Measurements from ENCODE around the gene IL31RA.

IL31RA gene

DNA sequence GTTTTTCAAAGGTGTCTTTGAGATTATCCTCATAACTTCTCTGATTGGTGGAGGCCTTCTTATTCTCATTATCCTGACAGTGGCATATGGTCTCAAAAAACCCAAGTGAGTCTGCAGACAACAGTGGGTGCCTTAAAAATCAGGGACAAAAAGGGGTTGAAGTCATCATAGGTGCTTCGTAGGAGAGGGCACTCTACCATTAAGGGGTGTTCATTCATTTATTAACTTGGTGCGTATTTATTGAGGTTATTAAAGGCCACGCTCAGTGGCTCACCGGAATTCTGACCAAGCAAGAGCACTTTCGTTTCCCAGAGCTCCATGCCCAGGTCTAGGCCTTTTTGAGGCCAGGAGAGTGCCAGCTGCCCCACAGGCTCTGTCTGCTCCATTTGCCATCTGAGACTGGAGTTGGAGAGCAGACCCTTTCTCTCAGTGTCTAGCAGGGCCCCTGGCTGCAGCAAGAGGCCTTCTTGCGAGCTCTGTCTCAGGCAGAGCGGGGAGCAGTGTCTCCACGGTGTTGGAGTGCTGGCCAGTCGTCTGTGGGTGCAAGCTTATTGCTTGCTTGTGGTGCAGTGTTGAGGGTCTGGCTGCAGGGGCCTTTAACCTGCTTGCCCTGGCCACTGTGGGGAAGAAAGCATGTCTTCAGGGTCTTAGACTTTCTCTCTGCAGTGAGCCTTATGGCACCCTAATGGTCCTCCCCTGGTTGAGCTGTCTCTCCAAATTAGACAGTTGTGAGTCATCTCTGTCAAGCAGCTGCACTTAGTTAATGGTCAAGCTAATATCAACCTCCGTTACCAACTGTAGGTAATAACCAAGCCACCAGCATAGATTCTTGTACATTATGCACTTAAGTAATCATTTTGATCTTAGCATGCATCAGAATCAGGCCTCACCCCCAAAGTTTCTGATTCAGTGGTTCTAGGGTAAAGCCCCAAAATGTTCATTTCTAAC is 62.6 kb downstream of the IL31RA start:
- no peaks in the 10 kb centered on the region for H3K9me3 ChIP-seq (replicated peaks in 1 of 2; ENCODE audit: control insufficient read depth in 2 of 2, insufficient read depth in 1 of 2, low read depth in 1 of 2, low read length in 2 of 2)

DNA sequence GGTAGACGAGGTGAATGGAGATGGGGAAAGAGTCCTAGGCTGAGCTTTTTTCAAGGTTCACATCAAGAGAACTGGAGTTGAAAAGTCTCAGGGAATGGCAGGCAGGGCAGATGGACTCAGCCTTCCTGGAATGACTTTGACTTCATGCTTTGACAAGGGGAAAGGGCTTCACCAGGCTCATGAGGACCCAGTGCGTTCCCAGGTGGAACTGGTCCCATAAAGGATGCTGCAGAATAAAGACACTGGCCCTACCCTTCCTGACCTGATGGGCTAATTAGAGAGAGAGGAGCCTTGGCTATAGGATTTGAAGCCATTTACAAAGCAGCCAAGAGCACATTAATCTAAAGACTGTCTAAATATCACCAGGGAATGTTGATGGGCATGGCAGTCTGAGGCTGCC is 63.8 kb downstream of the IL31RA start:
- no peak for DNase-seq (ENCODE audit: low spot score)
- H3K79me1 ChIP-seq (ENCODE audit: low read depth, low read length), result no peaks in the 10 kb centered on the region
- peaks cover 0 to 7% (median 3%) of the 10 kb centered on the region in 3 experiments for H3K27me3 ChIP-seq (ENCODE audit: control insufficient read depth in 3 of 3, insufficient read depth in 3 of 3, low read depth in 1 of 3, low read length in 3 of 3)
- no peaks in the 10 kb centered on the region for H3K9me3 ChIP-seq (replicated peaks in 1 of 2; ENCODE audit: control insufficient read depth in 2 of 2, insufficient read depth in 1 of 2, low read depth in 1 of 2, low read length in 2 of 2)
- H2BK12ac ChIP-seq (ENCODE audit: low read length), result no peak overlapping the region
- H3K4me3 ChIP-seq (ENCODE audit: low read length in 2 of 2), result no peak overlapping the region
- no CpG with 5 or more reads among the region's 2 CpGs for WGBS, 2 donors (ENCODE audit: extremely low coverage in 2 of 2, insufficient read length in 2 of 2, insufficient replicate concordance in 1 of 2)
- no peak overlapping the region for H2BK5ac ChIP-seq (ENCODE audit: low read length)
- H3K23ac ChIP-seq (ENCODE audit: low read depth, low read length, poor library complexity), result no peak overlapping the region
- H3K14ac ChIP-seq (ENCODE audit: low read length), result no peak overlapping the region
- no peak overlapping the region for H2BK120ac ChIP-seq (ENCODE audit: low read depth, low read length)
- no peak overlapping the region for H3K18ac ChIP-seq (ENCODE audit: low read length)
- no peak overlapping the region for H2AFZ ChIP-seq (ENCODE audit: low read length)
- no peak overlapping the region for H3K4ac ChIP-seq (ENCODE audit: low read length)
- no peak overlapping the region for H3K27ac ChIP-seq (replicated peaks; ENCODE audit: low read length)
- H3K4me1 ChIP-seq (ENCODE audit: control insufficient read depth in 2 of 2, insufficient read depth in 1 of 2, low read depth in 1 of 2, low read length in 2 of 2), result peaks cover 6 to 9% of the 10 kb centered on the region in 2 donors
- no peak overlapping the region for H2BK15ac ChIP-seq (ENCODE audit: low read length)
- no peaks in the 10 kb centered on the region for H3K36me3 ChIP-seq (replicated peaks in 1 of 2; ENCODE audit: control insufficient read depth in 2 of 2, insufficient read depth in 2 of 2, low read length in 2 of 2)
- no peak overlapping the region for H3K4me2 ChIP-seq (ENCODE audit: insufficient read depth, low read length, poor library complexity, severe bottlenecking)
- no peak overlapping the region for H2AK5ac ChIP-seq (ENCODE audit: low read depth, low read length)
- H4K91ac ChIP-seq (ENCODE audit: low read depth, low read length, poor library complexity), result no peak overlapping the region
- no peak overlapping the region for H3K9ac ChIP-seq (ENCODE audit: low read depth, low read length, poor library complexity)
- no peak overlapping the region for H4K8ac ChIP-seq (ENCODE audit: low read depth, low read length)

More for the DNA sequence above, 62.6 kb downstream of the IL31RA start:
- no peak overlapping the region for H3K4ac ChIP-seq (ENCODE audit: low read length)
- H4K91ac ChIP-seq (ENCODE audit: low read depth, low read length, poor library complexity), result no peak overlapping the region
- no peak overlapping the region for H3K4me2 ChIP-seq (ENCODE audit: insufficient read depth, low read length, poor library complexity, severe bottlenecking)
- H3K23ac ChIP-seq (ENCODE audit: low read depth, low read length, poor library complexity), result no peak overlapping the region
- no peaks in the 10 kb centered on the region for H3K79me1 ChIP-seq (ENCODE audit: low read depth, low read length)
- no peak overlapping the region for H2BK120ac ChIP-seq (ENCODE audit: low read depth, low read length)
- no peak overlapping the region for H3K27ac ChIP-seq (replicated peaks; ENCODE audit: low read length)
- peak overlapping the region; percentile 45 for H3K18ac ChIP-seq (ENCODE audit: low read length)
- H2AFZ ChIP-seq (ENCODE audit: low read length), result no peak overlapping the region
- no peak overlapping the region for H2BK5ac ChIP-seq (ENCODE audit: low read length)
- no peaks in the 10 kb centered on the region for H3K36me3 ChIP-seq (replicated peaks in 1 of 2; ENCODE audit: control insufficient read depth in 2 of 2, insufficient read depth in 2 of 2, low read length in 2 of 2)
- no peak overlapping the region for H3K9ac ChIP-seq (ENCODE audit: low read depth, low read length, poor library complexity)
- no peak overlapping the region for H3K4me3 ChIP-seq (ENCODE audit: low read length in 2 of 2)
- H3K4me1 ChIP-seq (ENCODE audit: control insufficient read depth in 2 of 2, insufficient read depth in 1 of 2, low read depth in 1 of 2, low read length in 2 of 2), result peaks cover 6 to 9% of the 10 kb centered on the region in 2 donors
- no peak overlapping the region for H2BK12ac ChIP-seq (ENCODE audit: low read length)
- WGBS, 2 donors (ENCODE audit: extremely low coverage in 2 of 2, insufficient read length in 2 of 2, insufficient replicate concordance in 1 of 2), result no CpG with 5 or more reads among the region's 10 CpGs
- H4K8ac ChIP-seq (ENCODE audit: low read depth, low read length), result no peak overlapping the region
- H3K27me3 ChIP-seq (ENCODE audit: control insufficient read depth in 3 of 3, insufficient read depth in 3 of 3, low read depth in 1 of 3, low read length in 3 of 3), result peaks cover 0 to 5% (median 3%) of the 10 kb centered on the region in 3 experiments
- DNase-seq (ENCODE audit: low spot score), result no peak
- no peak overlapping the region for H2AK5ac ChIP-seq (ENCODE audit: low read depth, low read length)
- no peak overlapping the region for H2BK15ac ChIP-seq (ENCODE audit: low read length)
- H3K14ac ChIP-seq (ENCODE audit: low read length), result no peak overlapping the region

DNA sequence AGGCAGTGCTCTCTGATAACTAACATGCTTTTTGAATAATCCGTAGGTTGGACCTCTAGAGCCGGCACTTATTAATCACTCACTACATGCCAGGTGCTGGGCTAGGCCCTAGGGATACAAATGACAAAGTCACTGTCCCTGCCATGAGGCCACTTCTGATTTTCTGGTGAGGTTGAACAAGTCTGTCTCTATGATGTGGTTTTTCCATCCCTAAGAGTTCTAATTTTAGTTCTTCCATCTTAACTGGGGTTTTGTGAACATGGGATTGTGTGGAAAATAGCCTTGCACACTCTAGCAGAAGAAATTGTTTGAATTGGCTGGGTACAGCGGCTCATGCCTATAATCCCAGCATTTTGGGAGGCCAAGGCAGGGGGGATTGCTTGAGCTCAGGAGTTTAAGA is 64.6 kb downstream of the IL31RA start:
- no peak overlapping the region for H4K91ac ChIP-seq (ENCODE audit: low read depth, low read length, poor library complexity)
- no peak overlapping the region for H2BK12ac ChIP-seq (ENCODE audit: low read length)
- peaks cover 0 to 7% (median 0%) of the 10 kb centered on the region in 3 experiments for H3K27me3 ChIP-seq (ENCODE audit: control insufficient read depth in 3 of 3, insufficient read depth in 3 of 3, low read depth in 1 of 3, low read length in 3 of 3)
- no peak overlapping the region for H2AK5ac ChIP-seq (ENCODE audit: low read depth, low read length)
- H3K23ac ChIP-seq (ENCODE audit: low read depth, low read length, poor library complexity), result no peak overlapping the region
- H3K4me2 ChIP-seq (ENCODE audit: insufficient read depth, low read length, poor library complexity, severe bottlenecking), result no peak overlapping the region
- no peak overlapping the region for H3K4me3 ChIP-seq (ENCODE audit: low read length in 2 of 2)
- no peak overlapping the region for H3K27ac ChIP-seq (replicated peaks; ENCODE audit: low read length)
- H2BK120ac ChIP-seq (ENCODE audit: low read depth, low read length), result no peak overlapping the region
- H2AFZ ChIP-seq (ENCODE audit: low read length), result no peak overlapping the region
- WGBS, 2 donors (ENCODE audit: extremely low coverage in 2 of 2, insufficient read length in 2 of 2, insufficient replicate concordance in 1 of 2), result no CpG with 5 or more reads among the region's 3 CpGs
- peaks cover 6 to 9% of the 10 kb centered on the region in 2 donors for H3K4me1 ChIP-seq (ENCODE audit: control insufficient read depth in 2 of 2, insufficient read depth in 1 of 2, low read depth in 1 of 2, low read length in 2 of 2)
- H2BK15ac ChIP-seq (ENCODE audit: low read length), result no peak overlapping the region
- no peak overlapping the region for H4K8ac ChIP-seq (ENCODE audit: low read depth, low read length)
- no peaks in the 10 kb centered on the region for H3K36me3 ChIP-seq (replicated peaks in 1 of 2; ENCODE audit: control insufficient read depth in 2 of 2, insufficient read depth in 2 of 2, low read length in 2 of 2)
- no peak overlapping the region for H3K14ac ChIP-seq (ENCODE audit: low read length)
- H3K79me1 ChIP-seq (ENCODE audit: low read depth, low read length), result no peaks in the 10 kb centered on the region
- no peaks in the 10 kb centered on the region for H3K9me3 ChIP-seq (replicated peaks in 1 of 2; ENCODE audit: control insufficient read depth in 2 of 2, insufficient read depth in 1 of 2, low read depth in 1 of 2, low read length in 2 of 2)
- H2BK5ac ChIP-seq (ENCODE audit: low read length), result no peak overlapping the region
- no peak overlapping the region for H3K9ac ChIP-seq (ENCODE audit: low read depth, low read length, poor library complexity)
- no peak overlapping the region for H3K18ac ChIP-seq (ENCODE audit: low read length)
- DNase-seq (ENCODE audit: low spot score), result no peak
- no peak overlapping the region for H3K4ac ChIP-seq (ENCODE audit: low read length)

DNA sequence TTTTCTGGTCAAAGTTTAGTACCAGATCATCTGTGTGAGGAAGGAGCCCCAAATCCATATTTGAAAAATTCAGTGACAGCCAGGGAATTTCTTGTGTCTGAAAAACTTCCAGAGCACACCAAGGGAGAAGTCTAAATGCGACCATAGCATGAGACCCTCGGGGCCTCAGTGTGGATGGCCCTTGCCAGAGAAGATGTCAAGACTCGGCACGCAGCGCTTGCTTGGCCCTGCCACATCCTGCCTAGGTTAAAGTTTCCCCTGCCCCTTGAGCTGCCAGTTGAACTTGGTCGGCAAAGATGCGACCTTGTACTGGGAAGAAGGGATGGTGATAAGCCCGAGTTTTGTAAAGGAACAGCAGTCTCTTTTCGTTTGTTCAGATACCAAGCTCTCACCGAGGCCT is 65.8 kb downstream of the IL31RA start:
- Histone ChIP-seq H2AFZ (ENCODE audit: low read length) (no peak overlapping the region), H2BK15ac (ENCODE audit: low read length) (no peak overlapping the region), H3K4ac (ENCODE audit: low read length) (no peak overlapping the region), H3K79me1 (ENCODE audit: low read depth, low read length) (no peaks in the 10 kb centered on the region), H4K8ac (ENCODE audit: low read depth, low read length) (no peak overlapping the region), H3K27me3 (ENCODE audit: control insufficient read depth in 3 of 3, insufficient read depth in 3 of 3, low read depth in 1 of 3, low read length in 3 of 3) (peaks cover 0 to 7% (median 0%) of the 10 kb centered on the region in 3 experiments), H2BK12ac (ENCODE audit: low read length) (no peak overlapping the region), H3K9ac (ENCODE audit: low read depth, low read length, poor library complexity) (no peak overlapping the region), H2AK5ac (ENCODE audit: low read depth, low read length) (no peak overlapping the region), H2BK120ac (ENCODE audit: low read depth, low read length) (no peak overlapping the region), H3K23ac (ENCODE audit: low read depth, low read length, poor library complexity) (no peak overlapping the region), H4K91ac (ENCODE audit: low read depth, low read length, poor library complexity) (no peak overlapping the region), H3K4me1 (ENCODE audit: control insufficient read depth in 2 of 2, insufficient read depth in 1 of 2, low read depth in 1 of 2, low read length in 2 of 2) (peaks cover 6 to 9% of the 10 kb centered on the region in 2 donors), H3K18ac (ENCODE audit: low read length) (no peak overlapping the region), H3K36me3 (replicated peaks in 1 of 2; ENCODE audit: control insufficient read depth in 2 of 2, insufficient read depth in 2 of 2, low read length in 2 of 2) (no peaks in the 10 kb centered on the region), H2BK5ac (ENCODE audit: low read length) (no peak overlapping the region), H3K9me3 (replicated peaks in 1 of 2; ENCODE audit: control insufficient read depth in 2 of 2, insufficient read depth in 1 of 2, low read depth in 1 of 2, low read length in 2 of 2) (no peaks in the 10 kb centered on the region), H3K14ac (ENCODE audit: low read length) (no peak overlapping the region), H3K27ac (replicated peaks; ENCODE audit: low read length) (no peak overlapping the region), H3K4me2 (ENCODE audit: insufficient read depth, low read length, poor library complexity, severe bottlenecking) (no peak overlapping the region), H3K4me3 (ENCODE audit: low read length in 2 of 2) (no peak overlapping the region)
- WGBS, 2 donors (ENCODE audit: extremely low coverage in 2 of 2, insufficient read length in 2 of 2, insufficient replicate concordance in 1 of 2), result no CpG with 5 or more reads among the region's 10 CpGs
- no peak for DNase-seq (ENCODE audit: low spot score)

All from neuronal stem cell (in vitro differentiated cells).